ENCODE data around the gene LUC7L.
"Not testable (repeated sequence)": the region's sequence is repeated elsewhere in the genome, so short reads cannot be mapped to it uniquely, and the experiment has no call there.

Gene LUC7L

DNA sequence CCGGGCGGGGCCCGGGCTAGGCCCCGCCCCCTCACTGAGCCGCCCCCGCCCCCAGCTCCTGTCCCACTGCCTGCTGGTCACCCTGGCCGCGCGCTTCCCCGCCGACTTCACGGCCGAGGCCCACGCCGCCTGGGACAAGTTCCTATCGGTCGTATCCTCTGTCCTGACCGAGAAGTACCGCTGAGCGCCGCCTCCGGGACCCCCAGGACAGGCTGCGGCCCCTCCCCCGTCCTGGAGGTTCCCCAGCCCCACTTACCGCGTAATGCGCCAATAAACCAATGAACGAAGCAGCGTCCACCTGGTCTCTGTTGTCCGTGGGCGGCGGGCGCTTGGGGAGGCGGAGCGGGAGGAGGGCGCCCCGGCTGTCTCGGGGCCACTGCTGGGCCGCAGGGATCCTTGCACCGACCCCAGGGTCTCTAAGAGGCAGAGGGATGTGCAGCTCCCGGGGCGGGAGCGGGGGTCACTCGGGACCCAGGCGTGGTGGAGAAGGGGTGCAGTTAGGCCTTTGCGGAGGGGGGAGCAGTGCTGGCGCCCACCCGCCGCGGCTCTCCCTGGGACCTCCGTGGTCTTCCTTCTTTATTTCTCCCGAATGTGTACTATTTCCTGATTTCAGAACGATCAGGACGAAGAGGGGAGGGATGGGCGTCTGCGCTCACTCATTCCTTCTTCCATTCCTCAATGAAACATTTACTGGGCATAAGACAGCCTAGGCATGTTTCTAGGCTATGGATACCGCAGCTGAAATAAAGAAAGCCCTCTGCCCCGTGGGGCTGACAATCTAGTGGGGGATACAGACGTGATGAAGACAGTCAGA, 74.8 kb downstream of the LUC7L start:
- intact Hi-C loops (cut with DNase I): no loop called here
- DNase-seq: peak in 3 of 42 donors; percentile 13 to 40 (median 13)

DNA sequence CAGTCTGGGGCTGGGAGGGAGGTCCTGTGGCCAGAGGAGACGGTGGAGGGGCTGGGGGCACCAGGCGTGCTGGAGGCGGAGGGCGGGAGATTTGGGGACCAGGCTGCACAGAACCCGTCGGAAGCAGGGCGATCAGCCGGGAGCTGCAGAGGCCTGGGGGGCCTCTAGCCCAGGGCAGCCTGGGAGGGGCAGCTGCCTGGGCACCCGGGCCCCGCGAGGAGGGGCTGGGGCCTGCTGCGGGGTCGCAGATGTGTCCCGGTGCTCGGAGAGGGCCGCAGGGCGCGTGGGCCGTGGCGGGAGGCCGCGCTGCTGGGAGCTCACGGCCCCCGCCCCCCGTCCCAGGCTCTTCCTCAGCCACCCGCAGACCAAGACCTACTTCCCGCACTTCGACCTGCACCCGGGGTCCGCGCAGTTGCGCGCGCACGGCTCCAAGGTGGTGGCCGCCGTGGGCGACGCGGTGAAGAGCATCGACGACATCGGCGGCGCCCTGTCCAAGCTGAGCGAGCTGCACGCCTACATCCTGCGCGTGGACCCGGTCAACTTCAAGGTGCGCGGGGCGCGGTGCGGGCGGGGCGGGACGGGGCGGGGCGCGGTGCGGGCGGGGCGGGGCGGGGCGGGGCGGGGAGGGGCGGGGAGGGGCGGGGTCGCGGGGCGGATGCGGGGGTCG, 75.6 kb downstream of the LUC7L start:
- intact Hi-C loops (cut with DNase I); DNase-seq: not testable (repeated sequence)

DNA sequence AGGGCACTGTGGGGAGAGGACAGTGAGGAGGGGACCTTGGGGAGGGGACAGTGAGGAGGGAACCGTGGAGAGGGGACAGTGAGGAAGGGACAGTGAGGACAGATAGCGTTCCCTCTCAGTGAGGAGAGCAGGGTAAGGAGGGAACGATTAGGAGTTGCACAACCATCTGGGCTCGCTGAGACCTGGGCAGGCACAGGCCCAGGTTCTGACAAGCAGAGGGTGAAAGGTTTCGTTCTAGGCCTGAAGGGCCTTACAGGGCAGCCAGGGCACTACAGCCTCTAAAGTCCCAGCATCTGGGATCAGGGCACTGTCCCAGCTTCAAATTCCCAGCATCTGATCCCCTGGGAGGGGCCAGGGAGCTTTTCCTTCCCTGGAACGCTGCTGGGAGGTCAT, 76.1 kb downstream of the LUC7L start:
- DNase-seq; intact Hi-C loops (cut with DNase I): not testable (repeated sequence)

DNA sequence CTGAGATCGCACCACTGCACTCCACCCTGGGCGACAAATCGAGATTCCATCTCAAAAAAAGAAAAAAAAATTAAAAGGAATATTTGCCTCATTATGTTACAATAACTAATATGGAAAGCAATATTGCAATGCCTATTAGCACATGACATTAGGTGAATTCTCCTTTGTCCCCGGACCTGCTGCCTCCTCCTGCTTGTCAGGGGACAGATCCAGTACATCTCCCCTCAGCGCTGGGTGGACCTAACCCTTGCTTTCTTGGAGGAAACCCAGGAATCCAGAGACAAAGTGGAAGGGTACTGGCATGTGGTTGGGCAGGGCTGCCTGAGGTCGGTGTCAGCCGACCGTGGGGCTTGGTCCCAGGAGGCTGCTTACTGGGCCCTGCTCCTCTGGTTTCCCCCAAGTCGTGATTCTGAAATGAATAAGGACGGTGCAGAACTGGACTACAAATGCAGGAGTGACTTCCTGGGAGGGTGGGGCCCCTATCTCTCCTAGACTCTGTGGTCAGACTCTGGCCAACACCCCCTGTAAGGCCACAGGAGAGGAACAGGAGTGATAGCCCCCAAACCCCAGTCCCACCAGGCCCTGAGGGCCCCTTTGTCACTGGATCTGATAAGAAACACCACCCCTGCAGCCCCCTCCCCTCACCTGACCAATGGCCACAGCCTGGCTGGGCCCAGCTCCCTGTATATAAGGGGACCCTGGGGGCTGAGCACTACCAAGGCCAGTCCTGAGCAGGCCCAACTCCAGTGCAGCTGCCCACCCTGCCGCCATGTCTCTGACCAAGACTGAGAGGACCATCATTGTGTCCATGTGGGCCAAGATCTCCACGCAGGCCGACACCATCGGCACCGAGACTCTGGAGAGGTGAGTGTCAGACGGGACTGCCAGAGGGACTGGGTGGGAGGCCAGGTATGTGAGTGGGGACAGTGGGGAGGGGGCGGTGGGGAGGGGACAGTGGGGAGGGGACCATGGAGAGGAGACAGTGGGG, 76.8 kb downstream of the LUC7L start, which contains the start of gene HBZ:
HBZ (plus strand) TSS at position 504 of the 988 bp plus-strand sequence; CDS start at position 770, 266 bp downstream.
- peak in 1 of 42 donors; percentile 32 for DNase-seq
- intact Hi-C loops (cut with DNase I): no loop called here

- peak in 1 of 42 donors; percentile 25 for DNase-seq
- intact Hi-C loops (cut with DNase I): no loop called here
These were observed 80.1 kb downstream of the LUC7L start for GRCh38 chr16:149024-149660.

DNA sequence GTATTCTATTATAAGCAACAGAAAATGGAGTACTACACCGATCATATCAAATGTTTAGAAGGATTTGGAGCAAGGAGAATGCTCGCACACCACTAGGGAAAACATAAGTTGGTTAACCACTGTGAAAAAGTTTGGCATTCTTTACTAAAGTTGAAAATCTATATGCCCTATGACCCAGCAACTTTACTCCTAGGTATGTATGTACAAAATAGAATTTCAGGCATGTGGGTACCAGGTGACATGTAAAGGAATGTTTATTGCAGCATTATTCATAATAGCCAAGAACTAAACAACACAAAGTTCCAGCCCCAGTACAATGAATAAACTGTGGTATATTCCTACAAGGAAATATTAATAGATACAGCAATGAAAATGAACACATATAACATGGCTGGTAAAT, 82.6 kb downstream of the LUC7L start:
- DNase-seq: no peak
- intact Hi-C loops (cut with DNase I): no loop called here

GRCh38 chr16:144797-145252, 84.4 kb downstream of the LUC7L start:
- DNase-seq: no peak
- intact Hi-C loops (cut with DNase I): no loop called here

DNA sequence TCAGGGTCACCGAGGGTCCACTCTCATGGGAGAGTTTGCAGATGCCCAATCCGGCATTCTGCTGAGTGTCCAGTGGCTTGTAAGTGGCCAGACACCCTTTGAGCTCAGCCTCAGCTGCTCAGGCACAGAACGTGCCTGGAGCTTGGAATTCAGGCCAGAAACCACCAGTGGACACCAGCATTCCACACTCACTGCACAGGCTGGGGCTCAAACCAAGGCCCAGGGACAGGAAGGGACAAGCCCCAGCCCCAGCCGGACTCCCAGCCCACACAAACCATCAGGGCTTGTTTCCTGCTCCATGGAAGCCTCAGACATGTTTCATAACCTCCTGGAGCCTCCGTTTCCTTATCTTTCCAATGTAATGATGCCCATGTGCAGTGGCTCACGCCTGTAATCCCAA, 85.8 kb downstream of the LUC7L start:
- no peak for DNase-seq
- intact Hi-C loops (cut with DNase I): no loop called here

GRCh38 chr16:143047-143446, 86.2 kb downstream of the LUC7L start:
- intact Hi-C loops (cut with DNase I): no loop called here
- DNase-seq: no peak

GRCh38 chr16:142405-142967, 86.8 kb downstream of the LUC7L start:
- intact Hi-C loops (cut with DNase I): no loop called here
- peak in 28 of 42 donors; percentile 17 to 69 (median 42) for DNase-seq

- intact Hi-C loops (cut with DNase I): no loop called here
- peak in 1 of 42 donors; percentile 7 for DNase-seq
These were observed 88.9 kb downstream of the LUC7L start for GRCh38 chr16:140175-140857.

All from head of caudate nucleus (tissue), 42 donors.